Colonic mucosa (tissue), 4 donors: ENCODE results near the gene RIIAD1. TPM values are rescaled to one million over a fixed set of nuclear protein-coding genes. Genes with fewer than 3 reads are reported as not detected.

Experiments used
- DNase-seq: peaks from one replicate; pipeline ENCODE4 v3.0.0-alpha.2; 2020
- H3K27ac ChIP-seq: fragments of 200-600 bp; one replicate; pipeline ENCODE4 v1.8.0; 2021
- H3K27me3 ChIP-seq: fragments of 200-600 bp; one replicate; pipeline ENCODE4 v1.8.0; 2021
- H3K36me3 ChIP-seq: fragments of 200-600 bp; one replicate; pipeline ENCODE4 v1.8.0; 2021
- H3K4me1 ChIP-seq: fragments of 200-600 bp; one replicate; pipeline ENCODE4 v1.8.0; 2021; ENCODE audit warnings: mild to moderate bottlenecking
- H3K4me3 ChIP-seq: fragments of 200-600 bp; one replicate; pipeline ENCODE4 v1.8.0; 2021
- H3K9ac ChIP-seq, 2 donors: one replicate each; pipeline ENCODE4 v1.7.0; 2013; ENCODE audit warnings: control low read depth in 2 of 2, low read depth in 2 of 2, low read length in 2 of 2
- H3K9me3 ChIP-seq: fragments of 200-600 bp; one replicate; pipeline ENCODE4 v1.8.0; 2021
- CTCF ChIP-seq: fragments of 200-600 bp; IDR thresholded peaks from one replicate; pipeline ENCODE4 v1.8.0; 2022; ENCODE audit warnings: antibody characterized with exemption, mild to moderate bottlenecking
- intact Hi-C: fragments of 100-400 bp; cut with DNase I; formaldehyde crosslinking; loops from one replicate; pipeline ENCODE4 v1.14.1; 2022
- total RNA-seq, 2 donors: library from RNA; stranded (reverse); fragmentation: NEBNext Ultra II Directional in 1 of 2; extraction: Animal tissue kit (Norgen Biotek cat#: 25700) in 1 of 2; gene quantifications; one replicate each; pipeline ENCODE4 v1.2.1, GENCODE V29; 2021
- donor health status: healthy.
- donor health status: DM: no; HTN: no; CAD: no.
- donor health status: DM: no; HTN: no; CAD: no.

The RIIAD1 gene
- total RNA-seq, 2 donors from 2014 or later = 0.91 TPM; not detected in 1

- no peaks in the 10 kb centered on the region for H3K36me3 ChIP-seq
- intact Hi-C loops = no loop called here
- H3K4me3 ChIP-seq = no peak overlapping the region
- H3K27me3 ChIP-seq = no peaks in the 10 kb centered on the region
- no peak overlapping the region for H3K9ac ChIP-seq
- no peak for DNase-seq
- TF ChIP-seq CTCF = no peak
- H3K27ac ChIP-seq = no peak overlapping the region
- no peaks in the 10 kb centered on the region for H3K4me1 ChIP-seq
- no peaks in the 10 kb centered on the region for H3K9me3 ChIP-seq
These were observed 37.2 kb upstream of the RIIAD1 start for GRCh38 chr1:151684128-151684527.

GRCh38 chr1:151686561-151686960, 34.8 kb upstream of the RIIAD1 start:
- no peaks in the 10 kb centered on the region for H3K4me1 ChIP-seq
- no peak for DNase-seq
- H3K27ac ChIP-seq = no peak overlapping the region
- no peak overlapping the region for H3K9ac ChIP-seq
- no peak overlapping the region for H3K4me3 ChIP-seq
- H3K9me3 ChIP-seq = no peaks in the 10 kb centered on the region
- H3K36me3 ChIP-seq = no peaks in the 10 kb centered on the region
- no peak for TF ChIP-seq CTCF
- intact Hi-C loops = no loop called here
- H3K27me3 ChIP-seq = no peaks in the 10 kb centered on the region

- Histone ChIP-seq H3K27me3 (no peaks in the 10 kb centered on the region), H3K4me1 (no peaks in the 10 kb centered on the region), H3K27ac (no peak overlapping the region), H3K9ac (no peak overlapping the region), H3K9me3 (no peaks in the 10 kb centered on the region), H3K4me3 (no peak overlapping the region), H3K36me3 (no peaks in the 10 kb centered on the region)
- DNase-seq = no peak
- no peak for TF ChIP-seq CTCF
- intact Hi-C loops = no loop called here
These were observed 31.8 kb upstream of the RIIAD1 start for GRCh38 chr1:151689494-151689893.

GRCh38 chr1:151692226-151692625, 29.1 kb upstream of the RIIAD1 start:
- Histone ChIP-seq H3K27ac (no peak overlapping the region), H3K9ac (no peak overlapping the region), H3K4me1 (no peaks in the 10 kb centered on the region), H3K27me3 (no peaks in the 10 kb centered on the region), H3K9me3 (no peaks in the 10 kb centered on the region), H3K36me3 (no peaks in the 10 kb centered on the region), H3K4me3 (no peak overlapping the region)
- intact Hi-C loops = loop anchor here (2.0 to 10.0 kb wide), 4 partner anchors 43 to 157 kb away; partner anchors contain the start of genes C2CD4D and RORC
- no peak for DNase-seq
- TF ChIP-seq CTCF = no peak

GRCh38 chr1:151693057-151693651, 28.2 kb upstream of the RIIAD1 start:
- Histone ChIP-seq H3K9me3 (no peaks in the 10 kb centered on the region), H3K4me1 (no peaks in the 10 kb centered on the region), H3K9ac (no peak overlapping the region), H3K36me3 (no peaks in the 10 kb centered on the region), H3K27ac (no peak overlapping the region), H3K4me3 (no peak overlapping the region), H3K27me3 (no peaks in the 10 kb centered on the region)
- peak; percentile 52 for TF ChIP-seq CTCF
- peak; percentile 20 for DNase-seq
- intact Hi-C loops = loop anchor here (2.0 to 10.0 kb wide), 4 partner anchors 42 to 158 kb away; partner anchors contain the start of genes C2CD4D and RORC
